ENCODE results near the gene PRAMEF1.

DNA sequence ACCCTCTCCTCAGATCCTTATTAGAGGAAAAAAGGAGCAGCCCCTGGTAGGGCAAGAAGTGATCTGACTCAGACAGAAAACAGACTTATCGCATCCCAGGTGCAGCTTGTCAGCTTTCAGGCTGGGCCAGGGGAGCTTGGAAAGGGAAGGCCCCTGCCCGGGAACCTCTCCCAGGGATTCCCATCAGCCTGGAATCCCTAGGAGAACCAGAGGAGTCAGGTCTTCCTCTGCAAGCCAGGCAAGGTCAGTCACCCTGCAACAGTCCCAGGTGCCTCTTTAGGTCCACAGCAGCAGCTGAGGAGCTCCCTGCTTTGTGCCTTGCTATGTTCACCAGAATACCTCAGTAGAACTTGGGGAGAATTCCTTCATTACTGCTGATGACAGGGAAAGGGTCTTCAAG, 20.6 kb upstream of the PRAMEF1 start:
- TF ChIP-seq CTCF (conservative IDR thresholded peaks at IDR 0.05) (no peak), ZFX (IDR thresholded peaks at IDR 0.05) (no peak)
